ENCODE data around the gene TXNRD1.

DNA sequence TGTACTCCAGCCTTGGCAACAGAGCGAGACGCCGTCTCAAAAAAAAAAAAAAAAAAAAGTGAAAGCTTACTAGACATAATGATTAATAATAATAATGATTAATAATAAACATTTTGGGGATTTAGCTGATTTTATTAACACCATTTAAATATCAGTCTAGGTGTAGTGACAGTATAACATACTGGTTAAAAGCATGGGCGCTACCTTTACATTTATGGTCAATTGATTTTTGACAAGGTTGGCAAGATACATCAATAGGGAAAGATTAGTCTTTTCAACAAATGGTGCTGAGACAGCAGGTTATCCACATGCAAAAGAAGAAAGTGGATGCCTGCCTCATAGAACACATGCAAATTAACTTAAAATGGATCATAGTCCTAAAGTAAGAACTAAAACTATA, 34.3 kb downstream of the TXNRD1 start:
- TF ChIP-seq PATZ1 (CRISPR knock-in tag; IDR thresholded peaks at IDR 0.05; ENCODE audit: borderline replicate concordance) = no peak
- TF ChIP-seq, protein P1, sequence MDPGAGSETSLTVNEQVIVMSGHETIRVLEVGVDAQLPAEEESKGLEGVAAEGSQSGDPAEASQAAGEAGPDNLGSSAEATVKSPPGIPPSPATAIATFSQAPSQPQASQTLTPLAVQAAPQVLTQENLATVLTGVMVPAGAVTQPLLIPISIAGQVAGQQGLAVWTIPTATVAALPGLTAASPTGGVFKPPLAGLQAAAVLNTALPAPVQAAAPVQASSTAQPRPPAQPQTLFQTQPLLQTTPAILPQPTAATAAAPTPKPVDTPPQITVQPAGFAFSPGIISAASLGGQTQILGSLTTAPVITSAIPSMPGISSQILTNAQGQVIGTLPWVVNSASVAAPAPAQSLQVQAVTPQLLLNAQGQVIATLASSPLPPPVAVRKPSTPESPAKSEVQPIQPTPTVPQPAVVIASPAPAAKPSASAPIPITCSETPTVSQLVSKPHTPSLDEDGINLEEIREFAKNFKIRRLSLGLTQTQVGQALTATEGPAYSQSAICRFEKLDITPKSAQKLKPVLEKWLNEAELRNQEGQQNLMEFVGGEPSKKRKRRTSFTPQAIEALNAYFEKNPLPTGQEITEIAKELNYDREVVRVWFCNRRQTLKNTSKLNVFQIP (CRISPR knock-in tag; IDR thresholded peaks at IDR 0.05; ENCODE audit: borderline replicate concordance, low read depth) = no peak
- no peak for TF ChIP-seq ZFP30 (CRISPR knock-in tag; IDR thresholded peaks at IDR 0.05)

Measured in SK-N-SH treated with all-trans-retinoic acid at 6 μM for 48 hours (cell line).